ENCODE data around the gene FES.

GRCh38 chr15:90845201-90845949 is 38.9 kb upstream of the FES start:
- TF ChIP-seq, protein P1, sequence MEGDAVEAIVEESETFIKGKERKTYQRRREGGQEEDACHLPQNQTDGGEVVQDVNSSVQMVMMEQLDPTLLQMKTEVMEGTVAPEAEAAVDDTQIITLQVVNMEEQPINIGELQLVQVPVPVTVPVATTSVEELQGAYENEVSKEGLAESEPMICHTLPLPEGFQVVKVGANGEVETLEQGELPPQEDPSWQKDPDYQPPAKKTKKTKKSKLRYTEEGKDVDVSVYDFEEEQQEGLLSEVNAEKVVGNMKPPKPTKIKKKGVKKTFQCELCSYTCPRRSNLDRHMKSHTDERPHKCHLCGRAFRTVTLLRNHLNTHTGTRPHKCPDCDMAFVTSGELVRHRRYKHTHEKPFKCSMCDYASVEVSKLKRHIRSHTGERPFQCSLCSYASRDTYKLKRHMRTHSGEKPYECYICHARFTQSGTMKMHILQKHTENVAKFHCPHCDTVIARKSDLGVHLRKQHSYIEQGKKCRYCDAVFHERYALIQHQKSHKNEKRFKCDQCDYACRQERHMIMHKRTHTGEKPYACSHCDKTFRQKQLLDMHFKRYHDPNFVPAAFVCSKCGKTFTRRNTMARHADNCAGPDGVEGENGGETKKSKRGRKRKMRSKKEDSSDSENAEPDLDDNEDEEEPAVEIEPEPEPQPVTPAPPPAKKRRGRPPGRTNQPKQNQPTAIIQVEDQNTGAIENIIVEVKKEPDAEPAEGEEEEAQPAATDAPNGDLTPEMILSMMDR (IDR thresholded peaks at IDR 0.05; ENCODE audit: low read length): no peak
- TF ChIP-seq EZH2 (IDR thresholded peaks at IDR 0.05; ENCODE audit: borderline replicate concordance, low read length): no peak

Data from OCI-LY1 (cell line).